Panc1 (cell line): ENCODE data around the gene FAM193A. TPM values are rescaled to one million over a fixed set of nuclear protein-coding genes. Genes with fewer than 3 reads are reported as not detected.

ENCODE experiments used
- ATAC-seq: fragments of 200-7000 bp; cut with Tn5 transposase; 2 replicates; pipeline ENCODE4 v1.9.1; 2020; ENCODE audit warnings: mild to moderate bottlenecking, moderate library complexity
- BruUV-seq: library from RNA; stranded (reverse); fragments of 400-500 nt; replicated peaks from 2 replicates; lab custom pipeline; 2021; lab: Mats Ljungman, UMichigan
- CTCF ChIA-PET: fragments of 300-600 bp; sonication (Branson Sonifier 250); formaldehyde crosslinking; loops from one replicate; lab custom pipeline; 2022; ENCODE audit warnings: antibody characterized with exemption; lab: Charles Lee
- POLR2A ChIA-PET: fragments of 300-600 bp; sonication (Branson Sonifier 250); formaldehyde crosslinking; loops from one replicate; lab custom pipeline; 2022; ENCODE audit warnings: antibody characterized with exemption; lab: Charles Lee
- DNase-seq: peaks from one replicate; pipeline ENCODE4 v3.0.0-alpha.2; 2010; ENCODE audit warnings: low read depth, low spot score
- H3K27ac ChIP-seq: 2 replicates; pipeline ENCODE4 v1.5.1; 2011; ENCODE audit warnings: mild to moderate bottlenecking, low read length, inconsistent platforms
- H3K27me3 ChIP-seq: fragments of 200-500 bp; sonication (Bioruptor generic); 2 replicates; pipeline ENCODE4 v1.6.0; 2014; ENCODE audit warnings: low read length, inconsistent platforms; ENCODE audit not compliant: control insufficient read depth, insufficient read depth
- H3K36me3 ChIP-seq: fragments of 200-500 bp; sonication (Bioruptor generic); 2 replicates; pipeline ENCODE4 v1.5.1; 2014; ENCODE audit warnings: inconsistent platforms, mild to moderate bottlenecking, low read length, moderate library complexity; ENCODE audit not compliant: control insufficient read depth, insufficient read depth
- H3K4me1 ChIP-seq: 2 replicates; pipeline ENCODE4 v1.5.1; 2011; ENCODE audit warnings: inconsistent platforms, mild to moderate bottlenecking, low read length, moderate library complexity; ENCODE audit not compliant: control insufficient read depth, insufficient read depth
- H3K4me3 ChIP-seq, 2 experiments: 2 replicates each; pipeline ENCODE4 v1.5.1; 2011 to 2012; ENCODE audit warnings: low read depth in 2 of 2, low read length in 2 of 2, mild to moderate bottlenecking in 2 of 2, inconsistent platforms in 1 of 2, moderate library complexity in 1 of 2
- H3K9me3 ChIP-seq: fragments of 200-500 bp; sonication (Bioruptor generic); 2 replicates; pipeline ENCODE4 v1.5.1; 2014; ENCODE audit warnings: low read depth, mild to moderate bottlenecking, inconsistent platforms, low read length, moderate library complexity; ENCODE audit not compliant: control insufficient read depth, insufficient read depth
- CTCF ChIP-seq: fragments of 450-650 bp; IDR thresholded peaks from 2 replicates; pipeline ENCODE4 v1.5.1; 2017; ENCODE audit warnings: mild to moderate bottlenecking
- POLR2AphosphoS5 ChIP-seq: IDR thresholded peaks from 2 replicates; pipeline ENCODE4 v1.6.1; 2012; ENCODE audit warnings: mild to moderate bottlenecking, low read depth, low read length, moderate library complexity
- REST ChIP-seq, 2 experiments: IDR thresholded peaks; 2 replicates each; pipeline ENCODE4 v1.6.1; 2011 to 2012; ENCODE audit warnings: low read depth in 2 of 2, control low read depth in 1 of 2, low read length in 1 of 2, mild to moderate bottlenecking in 1 of 2, moderate library complexity in 1 of 2; ENCODE audit not compliant: insufficient read depth in 1 of 2
- SIN3A ChIP-seq: IDR thresholded peaks from 2 replicates; pipeline ENCODE4 v1.6.1; 2012; ENCODE audit warnings: low read depth, mild to moderate bottlenecking, low read length, moderate library complexity, borderline replicate concordance; ENCODE audit not compliant: insufficient read depth
- TCF7L2 ChIP-seq: IDR thresholded peaks from 2 replicates; pipeline ENCODE4 v1.6.1; 2011; ENCODE audit warnings: mild to moderate bottlenecking, low read depth, low read length, inconsistent platforms
- in situ Hi-C: cut with HindIII; loops from 2 replicates; pipeline ENCODE4 v1.10.0; 2016; ENCODE audit warnings: low sequenced_read_pairs, low pct_unique_long_range_greater_than_20kb
- intact Hi-C: fragments of 100-400 bp; cut with micrococcal nuclease; formaldehyde crosslinking; loops from one replicate; pipeline ENCODE4 v1.10.0; 2022; ENCODE audit not compliant: unreplicated experiment
- total RNA-seq: library from RNA; stranded (reverse); gene quantifications from one replicate; pipeline ENCODE4 v1.2.1, GENCODE V29; 2021; ENCODE audit not compliant: unreplicated experiment

FAM193A gene
- total RNA-seq, 1 experiment from 2014 or later: 25.7 TPM

- TF ChIP-seq REST (IDR thresholded peaks at IDR 0.05; ENCODE audit: insufficient read depth in 1 of 2, low read depth in 2 of 2, low read length in 1 of 2): no peak
- no peak for TF ChIP-seq SIN3A
- TF ChIP-seq CTCF: no peak
- no peak for TF ChIP-seq TCF7L2
- no peak for TF ChIP-seq POLR2AphosphoS5
- in situ Hi-C loops (no loop called here), intact Hi-C loops (loop anchor here (10.0 kb wide), 1 partner anchor 167 kb away; no protein-coding TSS in a partner anchor)
- no peaks in the 10 kb centered on the region for H3K27me3 ChIP-seq
- H3K27ac ChIP-seq: no peak overlapping the region
- POLR2A ChIA-PET: no interaction called here
- no TSS peak for BruUV-seq
- CTCF ChIA-PET: no interaction called here
- H3K4me1 ChIP-seq: no peaks in the 10 kb centered on the region
- no peaks in the 10 kb centered on the region for H3K9me3 ChIP-seq
- H3K36me3 ChIP-seq: no peaks in the 10 kb centered on the region
- ATAC-seq (no peak), DNase-seq (no peak)
- no peak overlapping the region for H3K4me3 ChIP-seq
Measured at GRCh38 chr4:2767705-2768074, 231.2 kb downstream of the FAM193A start.

GRCh38 chr4:2768124-2768523, 231.7 kb downstream of the FAM193A start:
- no peak overlapping the region for H3K4me3 ChIP-seq
- ChIA-PET POLR2A (no interaction called here), CTCF (no interaction called here)
- no peak overlapping the region for H3K27ac ChIP-seq
- H3K36me3 ChIP-seq: no peaks in the 10 kb centered on the region
- in situ Hi-C loops: no loop called here
- intact Hi-C loops: loop anchor here (10.0 kb wide), 1 partner anchor 167 kb away; no protein-coding TSS in a partner anchor
- no peak for DNase-seq
- ATAC-seq: no peak
- no peaks in the 10 kb centered on the region for H3K9me3 ChIP-seq
- BruUV-seq: no TSS peak
- TF ChIP-seq SIN3A: no peak
- no peak for TF ChIP-seq POLR2AphosphoS5
- TF ChIP-seq CTCF: no peak
- no peak for TF ChIP-seq REST (IDR thresholded peaks at IDR 0.05; ENCODE audit: insufficient read depth in 1 of 2, low read depth in 2 of 2, low read length in 1 of 2)
- no peak for TF ChIP-seq TCF7L2
- H3K27me3 ChIP-seq: no peaks in the 10 kb centered on the region
- H3K4me1 ChIP-seq: no peaks in the 10 kb centered on the region
